B cell (primary cell): ENCODE data around the gene PEX19. TPM values are rescaled to one million over a fixed set of nuclear protein-coding genes. Genes with fewer than 3 reads are reported as not detected.

Experiments
- ATAC-seq: fragments of 200-7000 bp; cut with Tn5 transposase; one replicate; pipeline ENCODE4 v1.10.0; 2021; ENCODE audit warnings: low read depth, mild to moderate bottlenecking, moderate number of reproducible peaks, moderate library complexity
- CTCF ChIA-PET: fragments of 350-600 bp; sonication (Branson Sonifier 250); formaldehyde crosslinking; loops from one replicate; lab custom pipeline; 2021; ENCODE audit warnings: antibody characterized with exemption, inconsistent platforms; lab: Charles Lee
- POLR2A ChIA-PET: fragments of 350-600 bp; sonication (Branson Sonifier 250); formaldehyde crosslinking; loops from one replicate; lab custom pipeline; 2021; ENCODE audit warnings: antibody characterized with exemption; lab: Charles Lee
- DNase-seq: peaks from one replicate; pipeline ENCODE4 v3.0.0; 2013
- H2AFZ ChIP-seq: 2 replicates; pipeline ENCODE4 v1.6.1; 2012; ENCODE audit warnings: mild to moderate bottlenecking, low read depth, low read length; ENCODE audit not compliant: insufficient read depth, poor library complexity, severe bottlenecking
- H3K27ac ChIP-seq, 2 donors: 1 replicate in 1 of 2; 2 replicates in 1 of 2; pipeline ENCODE4 v1.5.1; 2012 to 2013; ENCODE audit warnings: low read length in 2 of 2, mild to moderate bottlenecking in 2 of 2, moderate library complexity in 1 of 2
- H3K27me3 ChIP-seq, 4 experiments: fragments of 200-600 bp in 1 of 4; sonication (generic) in 1 of 4; replicated peaks in 1 of 4; 1 replicate in 2 of 4; 2 replicates in 2 of 4; pipeline versions ENCODE4 v1.6.1 to v1.7.0; 2013 to 2016; ENCODE audit warnings: low read length in 3 of 4, mild to moderate bottlenecking in 2 of 4, mixed read lengths in 1 of 4, moderate library complexity in 1 of 4; ENCODE audit not compliant: insufficient read depth in 4 of 4, control insufficient read depth in 3 of 4; ENCODE audit errors: control extremely low read depth in 1 of 4
- H3K36me3 ChIP-seq, 2 experiments: replicated peaks in 1 of 2; 1 replicate in 1 of 2; 2 replicates in 1 of 2; pipeline versions ENCODE4 v1.6.1 to v1.7.1; 2013; ENCODE audit warnings: low read length in 1 of 2; ENCODE audit not compliant: insufficient read depth in 2 of 2, control insufficient read depth in 1 of 2; ENCODE audit errors: control extremely low read depth in 1 of 2, extremely low read depth in 1 of 2
- H3K4me1 ChIP-seq, 2 donors: fragments of 200-600 bp in 1 of 2; sonication (generic) in 1 of 2; 1 replicate in 1 of 2; 2 replicates in 1 of 2; pipeline versions ENCODE4 v1.5.1 to v1.6.1; 2013 to 2017; ENCODE audit warnings: low read length in 2 of 2; ENCODE audit not compliant: control insufficient read depth in 2 of 2, insufficient read depth in 2 of 2
- H3K4me2 ChIP-seq: replicated peaks from 2 replicates; pipeline ENCODE3; 2012; ENCODE audit warnings: mild to moderate bottlenecking, low read depth, low read length; ENCODE audit not compliant: poor library complexity, severe bottlenecking
- H3K4me3 ChIP-seq, 5 experiments: fragments of 200-600 bp in 1 of 5; sonication (generic) in 1 of 5; 1 replicate in 3 of 5; 2 replicates in 2 of 5; pipeline versions ENCODE4 v1.5.1 to v1.7.0; 2011 to 2016; ENCODE audit warnings: low read length in 4 of 5, mild to moderate bottlenecking in 4 of 5, low read depth in 2 of 5, control low read depth in 1 of 5, moderate library complexity in 1 of 5; ENCODE audit not compliant: insufficient read depth in 1 of 5; ENCODE audit errors: control extremely low read depth in 1 of 5, extremely low read depth in 1 of 5
- H3K79me2 ChIP-seq: fragments of 200-600 bp; sonication (generic); one replicate; pipeline ENCODE4 v1.6.0; 2016; ENCODE audit warnings: low read length; ENCODE audit not compliant: control insufficient read depth, insufficient read depth
- H3K9ac ChIP-seq: fragments of 200-600 bp; sonication (generic); 2 replicates; pipeline ENCODE4 v1.6.1; 2017; ENCODE audit warnings: mild to moderate bottlenecking, low read length, moderate library complexity
- H3K9me3 ChIP-seq, 3 donors: one replicate each; pipeline versions ENCODE4 v1.6.1 to v1.7.1; 2013; ENCODE audit warnings: low read length in 2 of 3; ENCODE audit not compliant: control insufficient read depth in 2 of 3, insufficient read depth in 1 of 3; ENCODE audit errors: control extremely low read depth in 1 of 3
- H4K20me1 ChIP-seq: 2 replicates; pipeline ENCODE4 v1.6.0; 2012; ENCODE audit warnings: mild to moderate bottlenecking, low read length; ENCODE audit not compliant: insufficient read depth, control insufficient read depth, poor library complexity, severe bottlenecking
- H3K27ac Mint-ChIP-seq: one replicate; pipeline ENCODE4 v1.8.0; 2021; ENCODE audit warnings: mixed read lengths
- H3K27me3 Mint-ChIP-seq: one replicate; pipeline ENCODE4 v1.8.0; 2021; ENCODE audit warnings: mixed read lengths
- H3K4me1 Mint-ChIP-seq: one replicate; pipeline ENCODE4 v1.8.0; 2021; ENCODE audit warnings: mixed read lengths
- H3K4me3 Mint-ChIP-seq: one replicate; pipeline ENCODE4 v1.8.0; 2021; ENCODE audit warnings: mixed read lengths
- H3K9me3 Mint-ChIP-seq: one replicate; pipeline ENCODE4 v1.8.0; 2022; ENCODE audit warnings: mixed read lengths; ENCODE audit not compliant: insufficient read depth
- EZH2 ChIP-seq: IDR thresholded peaks from 2 replicates; pipeline ENCODE4 v1.6.1; 2012; ENCODE audit warnings: borderline replicate concordance, low read depth, mild to moderate bottlenecking, moderate library complexity, low read length; ENCODE audit not compliant: insufficient read depth, poor library complexity, severe bottlenecking
- whole genome bisulfite sequencing: methylation state at CpG from one replicate; pipeline ENCODE4 v1.1.5; 2013; ENCODE audit warnings: missing lambda C conversion rate; ENCODE audit not compliant: insufficient coverage; 5-methylcytosine and 5-hydroxymethylcytosine counted together
- intact Hi-C: fragments of 100-400 bp; cut with micrococcal nuclease; formaldehyde crosslinking; loops from one replicate; pipeline ENCODE4 v1.10.0; 2022
- polyA plus RNA-seq: library from polyadenylated mRNA; depleted of rRNA; stranded (reverse); fragments of >200 nt; gene quantifications from 2 replicates; pipeline ENCODE4 v1.2.3, GENCODE V29; 2012
- total RNA-seq, 2 donors: library from RNA; stranded (reverse); fragments of 120-200 nt in 1 of 2; gene quantifications; 1 replicate in 1 of 2; 2 replicates in 1 of 2; pipeline versions ENCODE4 v1.2.3 to v1.2.4, GENCODE V29; 2013 to 2022
- TF ChIP-seq, protein P1 (sequence below): fragments of 200-600 bp; IDR thresholded peaks from one replicate; pipeline ENCODE4 v1.8.0; 2022; ENCODE audit warnings: antibody characterized with exemption, mild to moderate bottlenecking

Gene PEX19
- total and polyA plus RNA-seq, 2 donors (not counting 1 experiment from before 2014, with no cell fraction given), result 20.3 to 56.0 TPM

DNA sequence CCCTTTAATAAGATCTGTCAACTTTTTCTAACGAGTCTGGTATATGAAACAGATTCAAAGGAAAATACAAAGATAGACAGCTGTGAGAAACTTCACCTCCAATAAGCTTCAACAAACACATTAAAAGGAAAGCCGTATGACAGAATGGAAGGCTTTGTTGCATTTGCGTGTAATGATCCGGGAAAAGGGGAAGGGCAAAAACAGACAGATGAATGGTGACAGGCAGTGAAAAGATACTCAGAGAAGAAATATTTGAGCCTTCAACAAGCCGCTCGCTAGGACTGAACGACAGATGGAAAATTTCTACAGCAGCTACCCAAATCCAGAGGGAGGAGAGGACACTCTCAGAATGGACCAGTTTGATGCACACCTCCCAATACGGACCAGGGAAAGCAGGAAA, 43.3 kb upstream of the PEX19 start:
- no CpG with 5 or more reads among the region's 8 CpGs for WGBS
- peaks cover 1 to 89% of the 10 kb centered on the region in 2 experiments for H3K36me3 ChIP-seq
- POLR2A ChIA-PET, result no interaction called here
- H3K79me2 ChIP-seq, result no peaks in the 10 kb centered on the region
- no peaks in the 10 kb centered on the region for H3K9me3 ChIP-seq
- H3K4me1 Mint-ChIP-seq, result no peaks in the 10 kb centered on the region
- intact Hi-C loops, result no loop called here
- H3K27me3 Mint-ChIP-seq, result no peaks in the 10 kb centered on the region
- no peaks in the 10 kb centered on the region for H3K27me3 ChIP-seq
- no peak overlapping the region for H3K27ac ChIP-seq
- H3K27ac Mint-ChIP-seq, result no peak overlapping the region
- no peak for TF ChIP-seq EZH2
- TF ChIP-seq, protein P1, sequence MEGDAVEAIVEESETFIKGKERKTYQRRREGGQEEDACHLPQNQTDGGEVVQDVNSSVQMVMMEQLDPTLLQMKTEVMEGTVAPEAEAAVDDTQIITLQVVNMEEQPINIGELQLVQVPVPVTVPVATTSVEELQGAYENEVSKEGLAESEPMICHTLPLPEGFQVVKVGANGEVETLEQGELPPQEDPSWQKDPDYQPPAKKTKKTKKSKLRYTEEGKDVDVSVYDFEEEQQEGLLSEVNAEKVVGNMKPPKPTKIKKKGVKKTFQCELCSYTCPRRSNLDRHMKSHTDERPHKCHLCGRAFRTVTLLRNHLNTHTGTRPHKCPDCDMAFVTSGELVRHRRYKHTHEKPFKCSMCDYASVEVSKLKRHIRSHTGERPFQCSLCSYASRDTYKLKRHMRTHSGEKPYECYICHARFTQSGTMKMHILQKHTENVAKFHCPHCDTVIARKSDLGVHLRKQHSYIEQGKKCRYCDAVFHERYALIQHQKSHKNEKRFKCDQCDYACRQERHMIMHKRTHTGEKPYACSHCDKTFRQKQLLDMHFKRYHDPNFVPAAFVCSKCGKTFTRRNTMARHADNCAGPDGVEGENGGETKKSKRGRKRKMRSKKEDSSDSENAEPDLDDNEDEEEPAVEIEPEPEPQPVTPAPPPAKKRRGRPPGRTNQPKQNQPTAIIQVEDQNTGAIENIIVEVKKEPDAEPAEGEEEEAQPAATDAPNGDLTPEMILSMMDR, result no peak
- no peak overlapping the region for H2AFZ ChIP-seq
- no peak overlapping the region for H3K4me2 ChIP-seq
- H3K4me3 ChIP-seq, result no peak overlapping the region
- ATAC-seq, result no peak
- H3K4me1 ChIP-seq, result no peaks in the 10 kb centered on the region
- no peak for DNase-seq
- H3K9me3 Mint-ChIP-seq, result no peaks in the 10 kb centered on the region
- CTCF ChIA-PET, result interaction anchor here (0.5 to 3.3 kb wide), 5 partner anchors 12 to 243 kb away, joined by 3 to 15 read pairs (median 5); no protein-coding TSS in a partner anchor
- no peak overlapping the region for H3K4me3 Mint-ChIP-seq
- H4K20me1 ChIP-seq, result no peaks in the 10 kb centered on the region
- no peak overlapping the region for H3K9ac ChIP-seq

DNA sequence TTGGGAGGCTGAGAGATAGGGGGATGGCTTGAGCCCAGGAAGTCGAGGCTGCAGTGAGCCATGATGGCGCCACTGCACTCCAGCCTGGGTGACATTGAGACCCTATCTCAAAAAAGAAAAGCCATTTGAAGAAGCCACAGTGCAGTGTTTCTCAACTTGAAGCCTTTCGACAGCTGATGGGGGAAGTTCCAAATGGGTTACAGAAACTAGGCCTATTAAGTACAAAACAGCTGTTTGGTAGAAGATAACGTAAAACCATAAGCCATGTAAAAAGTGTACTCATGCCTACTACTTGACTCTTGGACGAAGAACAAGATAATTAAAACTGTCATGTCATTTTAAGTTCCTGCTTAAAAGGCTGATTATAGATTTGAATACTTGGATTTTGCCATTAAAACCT, 41.5 kb upstream of the PEX19 start:
- Histone ChIP-seq H3K27me3 (no peaks in the 10 kb centered on the region), H2AFZ (no peak overlapping the region), H3K9ac (no peak overlapping the region), H3K27ac (no peak overlapping the region), H3K9me3 (no peaks in the 10 kb centered on the region), H3K4me3 (no peak overlapping the region), H3K4me1 (no peaks in the 10 kb centered on the region), H4K20me1 (no peaks in the 10 kb centered on the region), H3K36me3 (peaks cover 1 to 89% of the 10 kb centered on the region in 2 experiments), H3K4me2 (no peak overlapping the region), H3K79me2 (peaks cover 3% of the 10 kb centered on the region)
- Mint-ChIP-seq H3K9me3 (no peaks in the 10 kb centered on the region), H3K27me3 (no peaks in the 10 kb centered on the region), H3K27ac (no peak overlapping the region), H3K4me3 (no peak overlapping the region), H3K4me1 (peaks cover 2% of the 10 kb centered on the region)
- DNase-seq, result no peak
- TF ChIP-seq, protein P1, result no peak
- no peak for TF ChIP-seq EZH2
- POLR2A ChIA-PET, result no interaction called here
- WGBS, result 100% methylated on average over 3 of the region's 5 CpGs
- intact Hi-C loops, result no loop called here
- ATAC-seq, result no peak
- CTCF ChIA-PET, result interaction anchor here (1.0 kb wide), 1 partner anchor 74 kb away, joined by 3 read pairs; no protein-coding TSS in a partner anchor
